Mesendoderm (in vitro differentiated cells): Measurements from ENCODE around the gene FHAD1.

Experiments
- DNase-seq: peaks from one replicate; pipeline ENCODE4 v3.0.0; 2013
- H2AK5ac ChIP-seq: 2 replicates; pipeline ENCODE4 v1.6.1; 2013; ENCODE audit warnings: low read length, inconsistent platforms
- H2BK120ac ChIP-seq: 2 replicates; pipeline ENCODE4 v1.6.1; 2013; ENCODE audit warnings: low read depth, mild to moderate bottlenecking, low read length, moderate library complexity, mixed read lengths
- H2BK15ac ChIP-seq: replicated peaks from 2 replicates; pipeline ENCODE4 v1.6.1; 2013; ENCODE audit warnings: low read depth, mild to moderate bottlenecking, moderate library complexity
- H2BK5ac ChIP-seq: 2 replicates; pipeline ENCODE4 v1.6.1; 2013; ENCODE audit warnings: low read length, inconsistent platforms
- H3K18ac ChIP-seq: 2 replicates; pipeline ENCODE4 v1.6.1; 2013; ENCODE audit warnings: mild to moderate bottlenecking, low read length, mixed read lengths
- H3K23ac ChIP-seq: one replicate; pipeline ENCODE4 v1.6.1; 2013; ENCODE audit warnings: low read length
- H3K27ac ChIP-seq: 2 replicates; pipeline ENCODE4 v1.5.1; 2013; ENCODE audit warnings: low read depth, mild to moderate bottlenecking, inconsistent platforms, low read length, moderate library complexity
- H3K27me3 ChIP-seq: 2 replicates; pipeline ENCODE4 v1.6.1; 2013; ENCODE audit warnings: low read length, control low read depth, mild to moderate bottlenecking, inconsistent platforms; ENCODE audit not compliant: insufficient read depth, poor library complexity
- H3K36me3 ChIP-seq: 2 replicates; pipeline ENCODE4 v1.6.1; 2013; ENCODE audit warnings: low read length, inconsistent platforms; ENCODE audit not compliant: control insufficient read depth, insufficient read depth
- H3K4ac ChIP-seq: one replicate; pipeline ENCODE4 v1.6.1; 2013; ENCODE audit warnings: low read depth, mild to moderate bottlenecking, low read length, moderate library complexity
- H3K4me1 ChIP-seq: 2 replicates; pipeline ENCODE4 v1.6.1; 2013; ENCODE audit warnings: low read depth, low read length, inconsistent platforms; ENCODE audit not compliant: control insufficient read depth
- H3K4me2 ChIP-seq: 2 replicates; pipeline ENCODE4 v1.6.1; 2013; ENCODE audit warnings: low read length
- H3K4me3 ChIP-seq: 2 replicates; pipeline ENCODE4 v1.5.1; 2013; ENCODE audit warnings: mild to moderate bottlenecking, low read length
- H3K56ac ChIP-seq: one replicate; pipeline ENCODE4 v1.6.1; 2013; ENCODE audit warnings: low read length
- H3K79me1 ChIP-seq: 2 replicates; pipeline ENCODE4 v1.6.1; 2013; ENCODE audit warnings: low read length, inconsistent platforms
- H3K79me2 ChIP-seq: 2 replicates; pipeline ENCODE4 v1.6.1; 2013; ENCODE audit warnings: mild to moderate bottlenecking, low read length; ENCODE audit not compliant: control insufficient read depth, insufficient read depth
- H3K9ac ChIP-seq: 2 replicates; pipeline ENCODE4 v1.6.1; 2013; ENCODE audit warnings: low read length, inconsistent platforms
- H4K5ac ChIP-seq: one replicate; pipeline ENCODE4 v1.6.1; 2013; ENCODE audit warnings: low read length
- H4K8ac ChIP-seq: one replicate; pipeline ENCODE4 v1.6.1; 2013; ENCODE audit warnings: low read depth, mild to moderate bottlenecking, control low read depth, low read length, moderate library complexity
- WGBS: extraction: QIAGEN DNeasy Blood & Tissue Kit; methylation state at CpG from one replicate; pipeline ENCODE4 v1.1.7; 2013; ENCODE audit warnings: low lambda C conversion rate, missing lambda C conversion rate; ENCODE audit not compliant: insufficient coverage; ENCODE audit errors: extremely low coverage; 5-methylcytosine and 5-hydroxymethylcytosine counted together

The FHAD1 gene

DNA sequence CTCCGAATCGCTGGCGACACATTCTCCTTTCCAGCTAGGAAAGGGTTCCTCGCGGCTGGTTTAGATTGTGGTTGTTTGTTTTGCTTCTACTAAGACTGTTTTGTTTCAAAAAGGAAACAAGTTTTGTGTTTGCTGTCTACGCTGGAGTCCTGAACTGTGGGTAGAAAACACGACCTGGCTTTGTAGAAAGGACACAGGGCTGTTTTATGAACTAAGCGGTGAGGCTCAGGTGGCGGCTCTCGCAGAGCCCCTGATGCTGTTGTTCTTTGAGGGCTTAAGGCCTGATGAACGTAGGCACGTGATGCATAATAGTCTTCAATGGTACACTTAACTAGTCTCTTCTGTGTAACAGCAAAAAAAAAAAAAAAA, 27.0 kb upstream of the FHAD1 start:
- Histone ChIP-seq H3K4ac (no peak overlapping the region), H3K23ac (no peak overlapping the region), H2BK120ac (no peak overlapping the region), H2BK5ac (no peak overlapping the region), H3K4me2 (no peak overlapping the region), H3K27ac (no peak overlapping the region), H3K36me3 (no peaks in the 10 kb centered on the region), H4K8ac (no peak overlapping the region), H3K56ac (no peak overlapping the region), H3K4me3 (no peak overlapping the region), H3K4me1 (no peaks in the 10 kb centered on the region), H4K5ac (no peak overlapping the region), H2AK5ac (no peak overlapping the region), H2BK15ac (no peak overlapping the region), H3K18ac (no peak overlapping the region), H3K27me3 (no peaks in the 10 kb centered on the region), H3K79me1 (no peaks in the 10 kb centered on the region), H3K79me2 (no peaks in the 10 kb centered on the region), H3K9ac (no peak overlapping the region)
- WGBS, result no CpG with 5 or more reads among the region's 12 CpGs
- DNase-seq, result no peak

DNA sequence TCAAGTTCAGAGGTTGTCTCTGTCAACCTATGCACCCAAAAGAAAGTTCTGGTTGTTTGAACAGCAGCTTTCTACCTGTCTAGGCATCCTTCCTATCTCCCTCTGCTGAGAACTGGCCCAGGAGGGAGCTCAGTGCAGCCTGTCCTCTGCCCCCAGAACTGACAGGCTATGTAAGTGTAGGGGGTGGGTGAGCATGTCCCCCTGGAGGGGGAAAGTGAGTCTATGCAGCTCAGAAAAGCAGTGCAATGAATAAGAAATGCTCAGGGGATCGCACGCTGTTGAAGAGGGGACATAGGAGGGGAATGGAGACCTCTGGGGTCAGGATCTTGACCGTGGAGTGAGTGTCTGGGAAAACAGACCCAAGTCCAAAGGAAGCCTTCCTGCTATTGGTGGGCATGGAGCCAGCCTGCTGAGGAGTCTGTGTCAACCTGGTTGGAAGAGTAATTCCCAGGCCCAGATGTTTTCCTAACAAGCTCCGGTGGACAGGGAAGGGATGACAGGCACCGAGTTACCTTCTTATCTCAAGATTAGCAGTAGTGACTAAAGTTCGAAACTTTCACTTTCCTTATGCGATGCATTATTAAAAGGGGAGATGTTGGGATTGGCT, 26.1 kb upstream of the FHAD1 start:
- no peaks in the 10 kb centered on the region for H3K79me1 ChIP-seq
- H2BK120ac ChIP-seq, result no peak overlapping the region
- H3K4ac ChIP-seq, result no peak overlapping the region
- no peaks in the 10 kb centered on the region for H3K36me3 ChIP-seq
- no peak overlapping the region for H3K18ac ChIP-seq
- H3K56ac ChIP-seq, result no peak overlapping the region
- H2BK5ac ChIP-seq, result no peak overlapping the region
- H3K4me2 ChIP-seq, result no peak overlapping the region
- no peak overlapping the region for H3K9ac ChIP-seq
- no peaks in the 10 kb centered on the region for H3K27me3 ChIP-seq
- H4K5ac ChIP-seq, result no peak overlapping the region
- no CpG with 5 or more reads among the region's 7 CpGs for WGBS
- DNase-seq, result no peak
- H3K4me3 ChIP-seq, result no peak overlapping the region
- H4K8ac ChIP-seq, result no peak overlapping the region
- no peaks in the 10 kb centered on the region for H3K79me2 ChIP-seq
- no peak overlapping the region for H2BK15ac ChIP-seq
- no peak overlapping the region for H2AK5ac ChIP-seq
- no peak overlapping the region for H3K27ac ChIP-seq
- H3K4me1 ChIP-seq, result no peaks in the 10 kb centered on the region
- H3K23ac ChIP-seq, result no peak overlapping the region

DNA sequence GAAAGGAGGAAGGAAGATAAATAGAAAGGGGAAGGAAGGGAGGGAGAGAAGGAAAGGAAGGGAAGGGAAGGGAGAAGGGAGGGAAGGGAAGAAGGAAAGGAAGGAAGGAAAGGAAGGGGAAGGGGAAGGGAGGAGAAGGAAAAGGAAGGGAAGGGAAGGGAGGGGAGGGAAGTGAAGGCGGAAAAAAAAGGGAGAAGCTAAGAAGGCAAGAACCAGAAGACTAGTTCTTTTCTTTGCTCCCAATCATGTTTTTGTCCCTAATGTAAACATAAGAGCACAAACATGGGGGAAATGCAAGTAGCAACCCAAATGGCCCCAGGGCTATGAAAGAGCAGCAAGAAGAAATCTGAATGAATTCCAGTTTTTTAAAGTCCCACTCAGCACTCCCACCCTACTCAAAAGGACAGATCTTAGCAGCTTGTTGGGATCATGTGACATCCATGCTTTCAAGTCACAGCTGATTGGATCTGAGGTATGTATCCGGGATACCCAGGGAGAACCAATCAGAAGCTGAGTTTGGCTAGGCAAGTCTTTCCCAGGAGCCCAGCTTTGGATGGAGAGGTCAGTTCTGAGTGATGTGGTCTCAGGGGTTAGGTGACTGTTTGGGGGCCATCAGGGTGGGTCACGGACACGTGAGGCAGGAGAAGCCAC, 24.2 kb upstream of the FHAD1 start:
- no peak overlapping the region for H3K4me3 ChIP-seq
- H3K27me3 ChIP-seq, result no peaks in the 10 kb centered on the region
- H3K56ac ChIP-seq, result no peak overlapping the region
- no peak overlapping the region for H3K4me2 ChIP-seq
- no peak for DNase-seq
- no peak overlapping the region for H2AK5ac ChIP-seq
- no peaks in the 10 kb centered on the region for H3K36me3 ChIP-seq
- H3K18ac ChIP-seq, result no peak overlapping the region
- no peaks in the 10 kb centered on the region for H3K79me1 ChIP-seq
- no peak overlapping the region for H3K23ac ChIP-seq
- no peak overlapping the region for H2BK5ac ChIP-seq
- no peaks in the 10 kb centered on the region for H3K79me2 ChIP-seq
- H3K27ac ChIP-seq, result no peak overlapping the region
- no CpG with 5 or more reads among the region's 4 CpGs for WGBS
- no peak overlapping the region for H3K4ac ChIP-seq
- H3K4me1 ChIP-seq, result no peaks in the 10 kb centered on the region
- H2BK15ac ChIP-seq, result no peak overlapping the region
- no peak overlapping the region for H4K8ac ChIP-seq
- no peak overlapping the region for H3K9ac ChIP-seq
- no peak overlapping the region for H2BK120ac ChIP-seq
- no peak overlapping the region for H4K5ac ChIP-seq

DNA sequence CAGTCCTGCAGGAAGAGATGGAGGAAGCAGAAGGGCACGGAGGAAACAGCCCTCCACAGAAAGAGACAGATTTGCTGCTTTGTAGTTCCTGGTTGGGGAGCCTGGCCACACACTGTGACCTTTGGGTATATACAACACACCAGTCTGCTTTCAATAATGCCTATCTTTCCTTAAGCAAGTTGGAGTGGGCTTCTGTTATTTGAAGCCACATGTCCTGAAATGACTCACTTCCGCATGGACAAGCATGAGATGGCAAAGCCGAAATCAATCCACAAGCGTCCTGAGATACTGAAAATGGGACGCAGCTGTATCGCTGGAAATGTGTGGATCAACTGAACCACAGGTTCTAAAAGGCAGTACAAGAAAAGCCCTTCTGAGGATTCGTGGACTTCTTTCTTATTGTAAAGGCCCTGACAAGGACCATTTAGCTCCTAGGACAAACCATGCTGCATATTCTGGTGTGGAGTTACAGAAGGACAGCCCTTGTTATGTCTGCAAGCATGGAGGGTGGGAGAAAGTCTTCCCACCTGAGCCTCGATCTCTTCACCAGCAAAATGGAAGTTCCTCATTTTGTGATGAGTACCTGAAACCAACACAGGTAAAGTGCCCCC, 22.7 kb upstream of the FHAD1 start:
- no peak overlapping the region for H2BK15ac ChIP-seq
- H3K4me1 ChIP-seq, result no peaks in the 10 kb centered on the region
- no peak overlapping the region for H3K56ac ChIP-seq
- no peak overlapping the region for H3K23ac ChIP-seq
- H3K79me1 ChIP-seq, result no peaks in the 10 kb centered on the region
- no peak overlapping the region for H2BK5ac ChIP-seq
- no peak for DNase-seq
- H3K4me2 ChIP-seq, result no peak overlapping the region
- H3K27ac ChIP-seq, result no peak overlapping the region
- no peaks in the 10 kb centered on the region for H3K27me3 ChIP-seq
- no peak overlapping the region for H3K9ac ChIP-seq
- H4K5ac ChIP-seq, result no peak overlapping the region
- no peak overlapping the region for H2BK120ac ChIP-seq
- no peak overlapping the region for H3K18ac ChIP-seq
- no peak overlapping the region for H2AK5ac ChIP-seq
- no peak overlapping the region for H3K4me3 ChIP-seq
- H4K8ac ChIP-seq, result no peak overlapping the region
- no peak overlapping the region for H3K4ac ChIP-seq
- no peaks in the 10 kb centered on the region for H3K79me2 ChIP-seq
- WGBS, result no CpG with 5 or more reads among the region's 8 CpGs
- no peaks in the 10 kb centered on the region for H3K36me3 ChIP-seq

DNA sequence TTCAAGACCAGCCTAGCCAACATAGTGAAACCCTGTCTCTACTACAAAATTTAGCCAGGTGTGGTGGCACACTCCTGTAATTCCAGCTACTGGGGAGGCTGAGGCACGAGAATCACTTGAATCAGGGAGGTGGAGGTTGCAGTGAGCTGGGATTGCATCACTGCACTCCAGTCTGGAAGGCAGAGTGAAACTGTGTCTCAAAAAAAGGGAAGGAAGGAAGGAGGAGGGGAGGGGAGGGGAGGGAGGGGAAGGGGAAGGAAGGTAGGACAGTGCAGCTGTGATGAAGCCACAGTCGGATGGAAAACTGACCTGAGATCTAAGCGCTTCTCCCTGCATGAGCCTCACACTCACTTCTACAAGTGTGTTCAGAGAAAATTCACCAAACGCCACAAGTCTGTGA, 22.0 kb upstream of the FHAD1 start:
- Histone ChIP-seq H2AK5ac (no peak overlapping the region), H3K27ac (no peak overlapping the region), H3K56ac (no peak overlapping the region), H3K9ac (no peak overlapping the region), H3K79me2 (no peaks in the 10 kb centered on the region), H3K4ac (no peak overlapping the region), H3K4me1 (no peaks in the 10 kb centered on the region), H2BK15ac (no peak overlapping the region), H3K4me3 (no peak overlapping the region), H3K36me3 (no peaks in the 10 kb centered on the region), H3K23ac (no peak overlapping the region), H2BK5ac (no peak overlapping the region), H3K79me1 (no peaks in the 10 kb centered on the region), H4K8ac (no peak overlapping the region), H3K27me3 (no peaks in the 10 kb centered on the region), H4K5ac (no peak overlapping the region), H2BK120ac (no peak overlapping the region), H3K18ac (no peak overlapping the region), H3K4me2 (no peak overlapping the region)
- no CpG with 5 or more reads among the region's 4 CpGs for WGBS
- no peak for DNase-seq
